Spleen (tissue), 11 donors: ENCODE measurements around the gene LCK. TPM values are rescaled to one million over a fixed set of nuclear protein-coding genes. Genes with fewer than 3 reads are reported as not detected.

Experiments
- DNase-seq: peaks from one replicate; pipeline ENCODE4 v3.0.0-alpha.2; 2020
- H3K27ac ChIP-seq, 8 donors: fragments of 200-600 bp; sonication (generic) in 7 of 8; 1 replicate in 4 of 8; 2 replicates in 4 of 8; pipeline versions ENCODE4 v1.5.0 to v1.8.0; 2016 to 2021; ENCODE audit warnings: inconsistent platforms in 4 of 8, mild to moderate bottlenecking in 4 of 8, moderate library complexity in 1 of 8
- H3K27me3 ChIP-seq, 7 donors: fragments of 200-600 bp; sonication (generic) in 6 of 7; replicated peaks in 1 of 7; 1 replicate in 4 of 7; 2 replicates in 3 of 7; pipeline versions ENCODE4 v1.5.0 to v1.8.0; 2016 to 2021; ENCODE audit warnings: inconsistent platforms in 3 of 7, mild to moderate bottlenecking in 1 of 7
- H3K36me3 ChIP-seq, 6 donors: fragments of 200-600 bp; sonication (generic) in 5 of 6; 1 replicate in 4 of 6; 2 replicates in 2 of 6; pipeline versions ENCODE4 v1.5.0 to v1.8.0; 2016 to 2021; ENCODE audit warnings: inconsistent platforms in 2 of 6
- H3K4me1 ChIP-seq, 6 donors: fragments of 200-600 bp; sonication (generic) in 5 of 6; 1 replicate in 3 of 6; 2 replicates in 3 of 6; pipeline versions ENCODE4 v1.5.0 to v1.8.0; 2016 to 2021; ENCODE audit warnings: inconsistent platforms in 3 of 6
- H3K4me3 ChIP-seq, 8 donors: fragments of 200-600 bp; sonication (generic) in 7 of 8; 1 replicate in 4 of 8; 2 replicates in 4 of 8; pipeline versions ENCODE4 v1.5.0 to v1.8.0; 2016 to 2021; ENCODE audit warnings: inconsistent platforms in 4 of 8, mild to moderate bottlenecking in 4 of 8, moderate library complexity in 2 of 8
- H3K9me3 ChIP-seq, 8 donors: fragments of 200-600 bp; sonication (generic) in 7 of 8; 1 replicate in 4 of 8; 2 replicates in 4 of 8; pipeline versions ENCODE4 v1.5.0 to v1.8.0; 2016 to 2021; ENCODE audit warnings: inconsistent platforms in 4 of 8
- POLR2A ChIP-seq, 3 donors: fragments of 450-650 bp; IDR thresholded peaks; one replicate each; pipeline ENCODE4 v1.5.1; 2017; ENCODE audit warnings: antibody characterized with exemption in 3 of 3, mild to moderate bottlenecking in 1 of 3
- POLR2AphosphoS5 ChIP-seq, 3 donors: sonication (generic); formaldehyde crosslinking; IDR thresholded peaks; one replicate each; pipeline ENCODE4 v1.5.1; 2017; ENCODE audit warnings: antibody characterized with exemption in 3 of 3
- WGBS, 5 donors: extraction: QIAGEN DNeasy Blood & Tissue Kit in 3 of 5; methylation state at CpG; one replicate each; pipeline versions ENCODE4 v1.1.5 to v1.1.7; 2013 to 2018; 5-methylcytosine and 5-hydroxymethylcytosine counted together
- intact Hi-C: fragments of 100-400 bp; cut with DNase I; formaldehyde crosslinking; loops from one replicate; pipeline ENCODE4 v1.15.0; 2023; ENCODE audit warnings: low total_unique reads
- polyA plus RNA-seq, 3 donors: library from polyadenylated mRNA; stranded (reverse); fragments of 200-250 nt; gene quantifications; one replicate each; pipeline ENCODE4 v1.2.1, GENCODE V29; 2013
- total RNA-seq, 7 donors: library from RNA; depleted of rRNA in 3 of 7; stranded (reverse); fragments of >200 nt in 3 of 7; fragmentation: NEBNext Ultra II Directional in 4 of 7; extraction: Animal tissue kit (Norgen Biotek cat#: 25700) in 4 of 7; gene quantifications; one replicate each; pipeline versions ENCODE4 v1.1.0 to v1.2.1, GENCODE V29; 2016 to 2021
- TF ChIP-seq, protein P1 (sequence below), 11 experiments: fragments of 200-600 bp in 7 of 11; fragments of 450-650 bp in 4 of 11; sonication (generic) in 4 of 11; IDR thresholded peaks in 8 of 11; conservative IDR thresholded peaks in 3 of 11; 1 replicate in 7 of 11; 2 replicates in 4 of 11; pipeline versions ENCODE4 v1.4.0 to v1.8.0; 2016 to 2021; ENCODE audit warnings: antibody characterized with exemption in 11 of 11, inconsistent platforms in 4 of 11, mild to moderate bottlenecking in 1 of 11
- donor health status: healthy with polysubstance abuse.
- donor health status: DM: no; HTN: no; CAD: no; lungs with moderate emphysema.
- donor health status: DM: no; HTN: no; CAD: no.
- donor health status: Bipolar disorder and iron deficiency.
- donor health status: healthy.
- donor health status: DM: no; HTN: no; CAD: no.
- donor health status: DM: yes; HTN: yes; CAD: no.

The LCK gene
- total and polyA plus RNA-seq, 10 donors: 37.9 to 84.5 (median 53.1) TPM

DNA sequence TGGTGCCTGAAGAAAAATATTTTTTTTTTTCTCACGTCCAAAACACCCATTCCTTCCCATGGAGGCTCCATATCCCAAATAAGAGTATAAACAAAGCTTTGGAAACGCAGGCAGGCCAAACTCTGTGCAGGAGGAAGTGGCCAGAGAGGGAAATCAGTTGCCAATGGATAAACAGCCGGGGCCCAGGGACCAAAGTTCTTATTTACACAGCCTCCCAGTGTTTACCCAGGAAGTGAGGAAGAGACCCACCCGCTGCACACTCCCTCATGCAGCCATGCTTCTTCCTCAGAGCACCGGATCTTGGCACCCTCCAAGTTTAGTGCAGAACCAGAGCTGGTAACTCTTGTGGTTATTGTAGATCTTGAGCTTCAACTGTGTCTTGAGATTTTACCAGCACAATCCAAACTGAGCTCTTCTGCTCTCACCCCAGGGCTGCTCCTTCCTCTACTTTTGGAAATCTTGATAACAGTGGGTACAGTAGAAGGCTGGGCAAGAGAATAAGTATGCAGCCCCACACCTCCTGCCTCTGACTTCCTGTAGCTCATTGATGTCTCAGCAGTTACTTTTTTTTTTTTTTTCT lies 70.7 kb downstream of the LCK start:
- WGBS, 5 donors: 41 to 52% (median 47%) methylated on average over 4 to 5 of the region's 5 CpGs
- Histone ChIP-seq H3K27ac (peak overlapping the region in 6 of 8 donors; percentile 27 to 82 (median 68)), H3K4me1 (peaks cover 12 to 77% (median 53%) of the 10 kb centered on the region in 6 donors)

DNA sequence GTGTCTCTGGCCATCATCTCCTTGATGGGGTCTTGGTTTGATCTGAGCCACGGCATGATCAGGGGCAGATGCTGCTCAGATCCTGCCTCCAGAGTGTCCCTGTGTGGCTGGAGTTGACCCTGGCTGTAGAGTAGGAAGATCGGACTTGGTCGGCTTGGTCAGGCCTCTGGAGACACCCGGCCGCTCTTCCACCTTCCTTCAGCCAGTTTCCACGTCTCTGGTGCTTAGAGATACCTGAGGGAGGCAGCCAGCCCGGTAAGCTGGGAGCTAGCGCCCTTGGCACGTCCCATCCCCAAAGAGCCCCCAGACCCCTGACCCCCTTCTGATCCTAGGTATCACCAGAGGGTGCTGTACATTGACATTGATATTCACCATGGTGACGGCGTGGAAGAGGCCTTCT lies 76.1 kb downstream of the LCK start:
- TF ChIP-seq, protein P1, sequence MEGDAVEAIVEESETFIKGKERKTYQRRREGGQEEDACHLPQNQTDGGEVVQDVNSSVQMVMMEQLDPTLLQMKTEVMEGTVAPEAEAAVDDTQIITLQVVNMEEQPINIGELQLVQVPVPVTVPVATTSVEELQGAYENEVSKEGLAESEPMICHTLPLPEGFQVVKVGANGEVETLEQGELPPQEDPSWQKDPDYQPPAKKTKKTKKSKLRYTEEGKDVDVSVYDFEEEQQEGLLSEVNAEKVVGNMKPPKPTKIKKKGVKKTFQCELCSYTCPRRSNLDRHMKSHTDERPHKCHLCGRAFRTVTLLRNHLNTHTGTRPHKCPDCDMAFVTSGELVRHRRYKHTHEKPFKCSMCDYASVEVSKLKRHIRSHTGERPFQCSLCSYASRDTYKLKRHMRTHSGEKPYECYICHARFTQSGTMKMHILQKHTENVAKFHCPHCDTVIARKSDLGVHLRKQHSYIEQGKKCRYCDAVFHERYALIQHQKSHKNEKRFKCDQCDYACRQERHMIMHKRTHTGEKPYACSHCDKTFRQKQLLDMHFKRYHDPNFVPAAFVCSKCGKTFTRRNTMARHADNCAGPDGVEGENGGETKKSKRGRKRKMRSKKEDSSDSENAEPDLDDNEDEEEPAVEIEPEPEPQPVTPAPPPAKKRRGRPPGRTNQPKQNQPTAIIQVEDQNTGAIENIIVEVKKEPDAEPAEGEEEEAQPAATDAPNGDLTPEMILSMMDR (IDR thresholded peaks at IDR 0.05 in 8 of 11, conservative IDR thresholded peaks at IDR 0.05 in 3 of 11): no peak
- TF ChIP-seq POLR2AphosphoS5 (IDR thresholded peaks at IDR 0.05) (no peak), POLR2A (IDR thresholded peaks at IDR 0.05) (no peak)
- intact Hi-C loops: no loop called here
- Histone ChIP-seq H3K36me3 (peaks cover 3 to 100% (median 80%) of the 10 kb centered on the region in 6 donors), H3K27ac (no peak overlapping the region), H3K9me3 (no peaks in the 10 kb centered on the region), H3K4me1 (peaks cover 5 to 25% (median 13%) of the 10 kb centered on the region in 6 donors), H3K27me3 (no peaks in the 10 kb centered on the region), H3K4me3 (no peak overlapping the region)
- DNase-seq: no peak
- WGBS, 5 donors: 91 to 97% (median 96%) methylated on average over 3 to 11 of the region's 11 CpGs

More for the DNA sequence above, 70.7 kb downstream of the LCK start:
- Histone ChIP-seq H3K4me3 (peak overlapping the region in 1 of 8 donors; percentile 38), H3K9me3 (no peaks in the 10 kb centered on the region), H3K27me3 (no peaks in the 10 kb centered on the region), H3K36me3 (peaks cover 0 to 95% (median 42%) of the 10 kb centered on the region in 6 donors)
- TF ChIP-seq, protein P1 (IDR thresholded peaks at IDR 0.05 in 8 of 11, conservative IDR thresholded peaks at IDR 0.05 in 3 of 11): no peak
- TF ChIP-seq POLR2A (IDR thresholded peaks at IDR 0.05): no peak
- no peak for TF ChIP-seq POLR2AphosphoS5 (IDR thresholded peaks at IDR 0.05)
- intact Hi-C loops: no loop called here
- no peak for DNase-seq

DNA sequence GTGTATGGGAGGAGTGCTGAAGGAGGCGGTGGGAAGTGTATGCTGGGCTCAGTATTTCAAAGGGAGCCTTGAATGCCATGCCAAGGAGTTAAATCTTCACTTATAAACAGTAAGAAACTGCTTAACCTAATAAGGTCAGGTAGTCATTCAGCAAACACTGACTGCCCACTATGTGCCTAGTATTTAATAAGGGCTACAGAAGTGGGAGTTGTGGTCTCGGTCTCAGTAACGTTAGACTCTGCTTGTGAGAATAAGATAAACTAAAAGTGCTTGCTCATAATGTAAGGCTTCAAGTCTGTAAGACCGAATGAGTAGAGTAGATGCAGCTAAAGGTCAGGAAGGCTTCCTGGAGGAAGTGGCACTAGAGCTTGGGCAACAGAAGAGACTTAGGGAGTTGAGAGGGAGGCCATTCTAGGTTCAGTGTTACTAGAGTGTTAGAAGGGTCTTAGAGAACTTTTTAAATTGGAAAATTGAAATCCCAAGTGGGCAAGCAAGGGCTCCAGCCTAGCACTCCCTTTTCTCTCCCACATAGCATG lies 78.9 kb downstream of the LCK start:
- TF ChIP-seq, protein P1 (IDR thresholded peaks at IDR 0.05 in 8 of 11, conservative IDR thresholded peaks at IDR 0.05 in 3 of 11): no peak
- TF ChIP-seq POLR2AphosphoS5 (IDR thresholded peaks at IDR 0.05): no peak
- no peak for TF ChIP-seq POLR2A (IDR thresholded peaks at IDR 0.05)
- H3K9me3 ChIP-seq: no peaks in the 10 kb centered on the region
- H3K4me3 ChIP-seq: no peak overlapping the region
- H3K36me3 ChIP-seq: peaks cover 3 to 96% (median 80%) of the 10 kb centered on the region in 6 donors
- WGBS, 5 donors: 78 to 86% (median 83%) methylated on average over 4 of the region's 4 CpGs
- peak overlapping the region in 1 of 8 donors; percentile 11 for H3K27ac ChIP-seq
- peaks cover 0 to 2% (median 0%) of the 10 kb centered on the region in 7 donors for H3K27me3 ChIP-seq
- DNase-seq: no peak
- H3K4me1 ChIP-seq: peaks cover 12 to 30% (median 18%) of the 10 kb centered on the region in 6 donors
- intact Hi-C loops: no loop called here

DNA sequence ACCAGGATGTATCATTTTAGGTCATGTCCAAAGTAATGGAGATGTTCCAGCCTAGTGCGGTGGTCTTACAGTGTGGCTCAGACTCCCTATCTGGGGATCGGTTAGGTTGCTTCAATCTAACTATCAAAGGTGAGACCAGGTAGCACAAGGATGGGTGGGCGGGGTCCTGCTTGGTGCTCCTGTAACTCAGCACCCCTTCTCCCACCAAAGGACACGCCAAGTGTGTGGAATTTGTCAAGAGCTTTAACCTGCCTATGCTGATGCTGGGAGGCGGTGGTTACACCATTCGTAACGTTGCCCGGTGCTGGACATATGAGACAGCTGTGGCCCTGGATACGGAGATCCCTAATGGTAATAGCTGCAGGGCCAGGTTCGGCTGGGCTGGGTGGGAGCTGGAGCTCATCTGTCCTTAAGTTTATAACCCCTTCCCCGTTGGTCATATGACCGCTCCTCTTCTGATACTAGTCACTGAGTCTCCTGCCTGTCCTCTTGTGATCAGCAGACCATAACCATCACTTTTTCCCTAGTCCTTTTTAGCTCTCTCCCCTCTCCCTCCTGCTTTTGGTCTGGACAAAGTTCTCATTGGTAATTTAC lies 79.6 kb downstream of the LCK start:
- 87 to 96% (median 95%) methylated on average over 11 to 12 of the region's 12 CpGs for WGBS, 5 donors
- DNase-seq: no peak
- Histone ChIP-seq H3K4me3 (no peak overlapping the region), H3K27me3 (peaks cover 0 to 4% (median 0%) of the 10 kb centered on the region in 7 donors), H3K9me3 (no peaks in the 10 kb centered on the region), H3K36me3 (peaks cover 3 to 89% (median 74%) of the 10 kb centered on the region in 6 donors), H3K4me1 (peaks cover 13 to 35% (median 22%) of the 10 kb centered on the region in 6 donors), H3K27ac (peak overlapping the region in 1 of 8 donors; percentile 11)
- TF ChIP-seq POLR2A (IDR thresholded peaks at IDR 0.05) (no peak), POLR2AphosphoS5 (IDR thresholded peaks at IDR 0.05) (no peak)
- TF ChIP-seq, protein P1 (IDR thresholded peaks at IDR 0.05 in 8 of 11, conservative IDR thresholded peaks at IDR 0.05 in 3 of 11): no peak
- intact Hi-C loops: no loop called here
